ENCODE measurements around the gene PRDM1.

DNA sequence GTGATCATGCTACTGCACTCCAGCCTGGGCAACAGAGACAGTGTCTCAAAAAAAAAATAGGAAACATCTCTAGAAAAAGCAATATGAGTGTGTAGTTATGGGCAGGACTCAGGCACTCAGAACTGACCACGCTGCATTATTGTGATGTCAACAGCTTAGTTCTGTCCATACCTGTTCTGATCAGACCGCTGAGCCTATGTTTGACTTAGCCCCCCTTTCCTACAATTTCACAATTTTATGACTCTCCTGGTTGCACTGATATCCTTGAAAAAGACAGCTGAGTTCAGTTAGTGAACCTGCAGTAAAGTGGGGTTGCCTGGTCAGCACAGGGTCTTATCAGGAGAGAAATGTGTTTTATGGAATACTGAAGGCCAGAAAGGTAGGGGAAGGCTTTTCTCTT lies 37.8 kb upstream of the PRDM1 start:
- TF ChIP-seq, protein P1, sequence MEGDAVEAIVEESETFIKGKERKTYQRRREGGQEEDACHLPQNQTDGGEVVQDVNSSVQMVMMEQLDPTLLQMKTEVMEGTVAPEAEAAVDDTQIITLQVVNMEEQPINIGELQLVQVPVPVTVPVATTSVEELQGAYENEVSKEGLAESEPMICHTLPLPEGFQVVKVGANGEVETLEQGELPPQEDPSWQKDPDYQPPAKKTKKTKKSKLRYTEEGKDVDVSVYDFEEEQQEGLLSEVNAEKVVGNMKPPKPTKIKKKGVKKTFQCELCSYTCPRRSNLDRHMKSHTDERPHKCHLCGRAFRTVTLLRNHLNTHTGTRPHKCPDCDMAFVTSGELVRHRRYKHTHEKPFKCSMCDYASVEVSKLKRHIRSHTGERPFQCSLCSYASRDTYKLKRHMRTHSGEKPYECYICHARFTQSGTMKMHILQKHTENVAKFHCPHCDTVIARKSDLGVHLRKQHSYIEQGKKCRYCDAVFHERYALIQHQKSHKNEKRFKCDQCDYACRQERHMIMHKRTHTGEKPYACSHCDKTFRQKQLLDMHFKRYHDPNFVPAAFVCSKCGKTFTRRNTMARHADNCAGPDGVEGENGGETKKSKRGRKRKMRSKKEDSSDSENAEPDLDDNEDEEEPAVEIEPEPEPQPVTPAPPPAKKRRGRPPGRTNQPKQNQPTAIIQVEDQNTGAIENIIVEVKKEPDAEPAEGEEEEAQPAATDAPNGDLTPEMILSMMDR (IDR thresholded peaks at IDR 0.05; ENCODE audit: borderline replicate concordance, extremely low read depth, low read length, poor library complexity, severe bottlenecking), result no peak
- TF ChIP-seq EZH2 (IDR thresholded peaks at IDR 0.05; ENCODE audit: borderline replicate concordance, low read depth, low read length, severe bottlenecking), result no peak

Measured in DND-41 (cell line).